Measurements from ENCODE around the gene OPCML. TPM values are rescaled to one million over a fixed set of nuclear protein-coding genes. Genes with fewer than 3 reads are reported as not detected.

The OPCML gene
- polyA plus RNA-seq, 1 donor (not counting 4 experiments of a cell fraction or from before 2014, with no cell fraction given), result 0.04 TPM

DNA sequence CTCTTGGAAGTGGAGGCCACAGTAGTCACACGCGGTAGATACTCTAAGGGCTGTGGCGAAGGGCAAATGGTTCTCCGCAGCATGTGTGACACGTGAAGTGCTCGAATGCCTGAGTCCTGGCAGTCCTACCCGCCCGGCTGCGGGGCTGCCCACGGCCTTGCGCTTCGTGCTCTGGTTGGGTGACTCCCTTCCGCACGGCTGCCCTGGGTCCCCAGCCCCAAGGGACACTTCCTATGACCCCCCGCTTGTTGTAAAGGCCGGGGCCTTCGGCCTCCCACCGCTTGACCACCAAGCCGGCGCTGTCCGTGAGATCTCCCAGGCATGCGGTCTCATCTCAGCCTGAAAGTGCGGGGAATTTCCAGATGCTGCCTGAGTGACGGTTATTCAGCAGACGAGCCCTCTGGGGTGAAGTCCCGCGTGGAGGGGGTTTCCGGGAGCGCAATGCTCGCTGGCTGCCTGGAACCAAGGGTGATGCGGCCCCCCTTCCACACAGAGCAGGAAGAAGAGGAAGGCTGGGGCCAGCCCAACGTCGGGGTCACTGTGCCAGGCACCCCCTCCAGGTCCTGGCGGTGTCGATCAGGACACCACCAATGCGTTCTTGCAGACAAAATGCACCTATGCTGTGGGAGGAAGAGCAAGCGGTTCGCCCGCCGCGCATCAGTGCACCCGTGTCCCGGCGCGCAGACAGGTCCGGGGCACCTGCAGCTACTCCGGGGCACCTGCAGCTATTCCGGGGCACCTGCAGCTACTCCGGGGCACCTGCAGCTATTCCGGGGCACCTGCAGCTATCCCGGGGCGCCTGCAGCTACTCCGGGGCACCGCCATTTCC lies 171.2 kb downstream of the OPCML start:
- TF ChIP-seq, protein P1, sequence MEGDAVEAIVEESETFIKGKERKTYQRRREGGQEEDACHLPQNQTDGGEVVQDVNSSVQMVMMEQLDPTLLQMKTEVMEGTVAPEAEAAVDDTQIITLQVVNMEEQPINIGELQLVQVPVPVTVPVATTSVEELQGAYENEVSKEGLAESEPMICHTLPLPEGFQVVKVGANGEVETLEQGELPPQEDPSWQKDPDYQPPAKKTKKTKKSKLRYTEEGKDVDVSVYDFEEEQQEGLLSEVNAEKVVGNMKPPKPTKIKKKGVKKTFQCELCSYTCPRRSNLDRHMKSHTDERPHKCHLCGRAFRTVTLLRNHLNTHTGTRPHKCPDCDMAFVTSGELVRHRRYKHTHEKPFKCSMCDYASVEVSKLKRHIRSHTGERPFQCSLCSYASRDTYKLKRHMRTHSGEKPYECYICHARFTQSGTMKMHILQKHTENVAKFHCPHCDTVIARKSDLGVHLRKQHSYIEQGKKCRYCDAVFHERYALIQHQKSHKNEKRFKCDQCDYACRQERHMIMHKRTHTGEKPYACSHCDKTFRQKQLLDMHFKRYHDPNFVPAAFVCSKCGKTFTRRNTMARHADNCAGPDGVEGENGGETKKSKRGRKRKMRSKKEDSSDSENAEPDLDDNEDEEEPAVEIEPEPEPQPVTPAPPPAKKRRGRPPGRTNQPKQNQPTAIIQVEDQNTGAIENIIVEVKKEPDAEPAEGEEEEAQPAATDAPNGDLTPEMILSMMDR (optimal IDR thresholded peaks at IDR 0.05 in 1 of 3, IDR thresholded peaks at IDR 0.05 in 1 of 3, conservative IDR thresholded peaks at IDR 0.05 in 1 of 3; ENCODE audit: extremely low read depth in 1 of 3, insufficient read depth in 2 of 3, low read length in 3 of 3), result no peak
- TF ChIP-seq EZH2 (IDR thresholded peaks at IDR 0.05; ENCODE audit: low read length), result no peak
- H3K9me1 ChIP-seq (ENCODE audit: control insufficient read depth, extremely low read depth, insufficient read depth, low read length), result no peaks in the 10 kb centered on the region
- peaks cover 9% of the 10 kb centered on the region for H3K9me3 ChIP-seq (ENCODE audit: control insufficient read depth, low read depth, low read length)
- no peaks in the 10 kb centered on the region for H3K36me3 ChIP-seq (ENCODE audit: control insufficient read depth in 2 of 2, extremely low read depth in 1 of 2, insufficient read depth in 2 of 2, low read length in 2 of 2)
- no peak overlapping the region for H2AFZ ChIP-seq (ENCODE audit: control insufficient read depth, low read length)
- no peak overlapping the region for H3K9ac ChIP-seq (ENCODE audit: control insufficient read depth, extremely low read depth, insufficient read depth, low read length)
- no peaks in the 10 kb centered on the region for H3K27me3 ChIP-seq (ENCODE audit: control insufficient read depth, extremely low read depth, insufficient read depth, low read length)
- FAIRE-seq (no peak), DNase-seq (ENCODE audit: low read depth, low spot score) (no peak)
- H3K4me3 ChIP-seq (ENCODE audit: control insufficient read depth in 2 of 3, extremely low read depth in 1 of 3, insufficient read depth in 2 of 3, low read depth in 1 of 3, low read length in 3 of 3), result no peak overlapping the region
- H3K4me2 ChIP-seq (ENCODE audit: control insufficient read depth, extremely low read depth, insufficient read depth, low read depth, low read length), result no peak overlapping the region
- no peaks in the 10 kb centered on the region for H3K79me2 ChIP-seq (ENCODE audit: control insufficient read depth, insufficient read depth, low read length)
- H4K20me1 ChIP-seq (ENCODE audit: control insufficient read depth, extremely low read depth, insufficient read depth, low read length), result no peaks in the 10 kb centered on the region
- H3K27ac ChIP-seq (ENCODE audit: control insufficient read depth, insufficient read depth, low read length), result no peak overlapping the region
- dilution Hi-C loops (cut with MboI; ENCODE audit: extremely low pct_ligation_motif_present, low sequenced_read_pairs), result no loop called here
- H3K4me1 ChIP-seq (ENCODE audit: control insufficient read depth, extremely low read depth, insufficient read depth, low read length), result no peaks in the 10 kb centered on the region

DNA sequence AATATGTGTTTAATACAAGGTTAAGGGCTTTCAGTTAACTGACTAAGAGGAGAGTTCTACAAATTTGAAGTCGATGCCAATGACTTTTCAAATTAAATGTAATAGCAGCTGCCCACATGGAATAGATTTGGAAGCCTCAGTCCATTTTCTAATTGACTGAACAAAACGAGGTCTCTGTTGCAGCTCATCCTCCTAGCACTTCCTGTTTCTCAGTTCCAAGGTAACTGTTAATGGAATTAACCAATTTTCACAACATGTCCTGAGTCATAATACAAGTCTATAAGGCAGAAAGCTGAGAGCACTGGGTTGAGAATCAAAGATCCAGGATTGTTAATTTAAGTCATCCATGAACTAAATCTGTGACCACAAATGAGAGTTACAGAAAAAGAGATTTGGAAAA lies 177.2 kb downstream of the OPCML start:
- TF ChIP-seq EZH2 (IDR thresholded peaks at IDR 0.05; ENCODE audit: low read length), result no peak
- no peak for DNase-seq (ENCODE audit: low read depth, low spot score)
- Histone ChIP-seq H3K9me1 (ENCODE audit: control insufficient read depth, extremely low read depth, insufficient read depth, low read length) (no peaks in the 10 kb centered on the region), H3K36me3 (ENCODE audit: control insufficient read depth in 2 of 2, extremely low read depth in 1 of 2, insufficient read depth in 2 of 2, low read length in 2 of 2) (no peaks in the 10 kb centered on the region), H3K4me3 (ENCODE audit: control insufficient read depth in 2 of 3, extremely low read depth in 1 of 3, insufficient read depth in 2 of 3, low read depth in 1 of 3, low read length in 3 of 3) (no peak overlapping the region), H3K9ac (ENCODE audit: control insufficient read depth, extremely low read depth, insufficient read depth, low read length) (no peak overlapping the region), H3K4me1 (ENCODE audit: control insufficient read depth, extremely low read depth, insufficient read depth, low read length) (no peaks in the 10 kb centered on the region), H3K27me3 (ENCODE audit: control insufficient read depth, extremely low read depth, insufficient read depth, low read length) (no peaks in the 10 kb centered on the region), H3K9me3 (ENCODE audit: control insufficient read depth, low read depth, low read length) (peaks cover 2% of the 10 kb centered on the region), H3K27ac (ENCODE audit: control insufficient read depth, insufficient read depth, low read length) (no peak overlapping the region), H3K4me2 (ENCODE audit: control insufficient read depth, extremely low read depth, insufficient read depth, low read depth, low read length) (no peak overlapping the region), H3K79me2 (ENCODE audit: control insufficient read depth, insufficient read depth, low read length) (no peaks in the 10 kb centered on the region), H4K20me1 (ENCODE audit: control insufficient read depth, extremely low read depth, insufficient read depth, low read length) (no peaks in the 10 kb centered on the region), H2AFZ (ENCODE audit: control insufficient read depth, low read length) (no peak overlapping the region)
- no peak for FAIRE-seq
- dilution Hi-C loops (cut with MboI; ENCODE audit: extremely low pct_ligation_motif_present, low sequenced_read_pairs), result no loop called here

Data from keratinocyte (primary cell).